HepG2 (cell line): Measurements from ENCODE around the gene ZNF514. TPM values are rescaled to one million over a fixed set of nuclear protein-coding genes. Genes with fewer than 3 reads are reported as not detected.

Experiments used
- ASH2L ChIP-seq: fragments of 300-600, 200-600 bp; sonication (generic); IDR thresholded peaks from 2 replicates; pipeline ENCODE4 v1.7.0; 2017; ENCODE audit warnings: low read depth, mild to moderate bottlenecking, moderate library complexity, mixed read lengths, low read length; ENCODE audit not compliant: insufficient read length
- CEBPB ChIP-seq: IDR thresholded peaks from 2 replicates; pipeline ENCODE4 v1.6.1; 2011; ENCODE audit warnings: low read depth, low read length, improper control_type of control experiment, borderline replicate concordance
- DRAP1 ChIP-seq: IDR thresholded peaks from 2 replicates; pipeline ENCODE4 v1.6.1; 2016; ENCODE audit warnings: missing genetic modification reagents, missing compliant biosample characterization
- HHEX ChIP-seq: IDR thresholded peaks from 2 replicates; pipeline ENCODE4 v1.6.1; 2016; ENCODE audit warnings: control low read depth
- HNRNPUL1 ChIP-seq: fragments of 200-400 bp; formaldehyde crosslinking; IDR thresholded peaks from 2 replicates; pipeline ENCODE4 v1.6.1; 2017; ENCODE audit warnings: low read depth, mild to moderate bottlenecking, low read length, moderate library complexity
- KAT2B ChIP-seq: fragments of 150-350 bp; IDR thresholded peaks from 2 replicates; pipeline ENCODE4 v1.6.1; 2014; ENCODE audit warnings: low read depth, low read length, borderline replicate concordance
- RARG ChIP-seq: sonication (generic); formaldehyde crosslinking; IDR thresholded peaks from 2 replicates; pipeline ENCODE4 v1.4.0; 2020; ENCODE audit warnings: low read depth, mild to moderate bottlenecking, missing genetic modification reagents
- REST ChIP-seq, 2 experiments: IDR thresholded peaks; 2 replicates each; pipeline ENCODE4 v1.6.1; 2011 to 2012; ENCODE audit warnings: low read length in 2 of 2, borderline replicate concordance in 1 of 2, low read depth in 1 of 2, mild to moderate bottlenecking in 1 of 2, moderate library complexity in 1 of 2
- SNRNP70 ChIP-seq: fragments of 200-400 bp; formaldehyde crosslinking; IDR thresholded peaks from 2 replicates; pipeline ENCODE4 v1.6.1; 2017; ENCODE audit warnings: mild to moderate bottlenecking, low read depth, low read length, moderate library complexity
- TAF15 ChIP-seq: fragments of 200-400 bp; formaldehyde crosslinking; IDR thresholded peaks from one replicate; pipeline ENCODE4 v1.6.1; 2018; ENCODE audit warnings: mild to moderate bottlenecking, low read depth, low read length; ENCODE audit not compliant: poor library complexity, severe bottlenecking
- TEAD2 ChIP-seq: sonication (generic); formaldehyde crosslinking; IDR thresholded peaks from 2 replicates; pipeline ENCODE4 v1.9.0; 2021; ENCODE audit warnings: missing genetic modification reagents
- ZBTB40 ChIP-seq, 2 experiments: fragments of 450-650 bp in 1 of 2; sonication (generic) in 1 of 2; formaldehyde crosslinking in 1 of 2; IDR thresholded peaks; 2 replicates each; pipeline versions ENCODE4 v1.6.1 to v1.8.0; 2016 to 2022; ENCODE audit warnings: antibody characterized with exemption in 1 of 2, mild to moderate bottlenecking in 1 of 2, missing genetic modification reagents in 1 of 2
- ZBTB7A ChIP-seq: sonication (generic); formaldehyde crosslinking; IDR thresholded peaks from 2 replicates; pipeline ENCODE4 v1.8.0; 2022; ENCODE audit warnings: mild to moderate bottlenecking, missing genetic modification reagents
- ZNF317 ChIP-seq: sonication (generic); formaldehyde crosslinking; IDR thresholded peaks from 2 replicates; pipeline ENCODE4 v1.5.0; 2020; ENCODE audit warnings: mild to moderate bottlenecking, missing genetic modification reagents
- ZNF883 ChIP-seq: sonication (generic); formaldehyde crosslinking; IDR thresholded peaks from 2 replicates; pipeline ENCODE4 v1.5.1; 2020; ENCODE audit warnings: mild to moderate bottlenecking, missing genetic modification reagents; ENCODE audit errors: not compliant biosample characterization
- polyA plus RNA-seq, 8 experiments: library from polyadenylated mRNA; depleted of rRNA in 3 of 8; stranded (reverse) in 7 of 8; unstranded in 1 of 8; fragments of >200 nt; fragmentation: Illumina TruSeq in 4 of 8; extraction: Trizol in 4 of 8; gene quantifications; 2 replicates each; pipeline versions ENCODE4 v1.2.1 to v1.2.3, GENCODE V29; 2011 to 2016; ENCODE audit warnings: low read depth in 4 of 8, missing spikeins in 1 of 8, mixed read lengths in 1 of 8; ENCODE audit not compliant: insufficient read depth in 1 of 8
- total RNA-seq, 5 experiments: library from RNA; depleted of rRNA; stranded (reverse); fragments of >200 nt; fragmentation: Illumina TruSeq; extraction: Trizol; gene quantifications; 2 replicates each; pipeline ENCODE4 v1.2.3, GENCODE V29; 2016; ENCODE audit warnings: low read depth in 1 of 5

The ZNF514 gene
- total and polyA plus RNA-seq, 2 of the 13 experiments (the other 11 are each of a cell fraction or from before 2014, with no cell fraction given), result 15.2 to 18.7 TPM

- TF ChIP-seq REST (IDR thresholded peaks at IDR 0.05; ENCODE audit: borderline replicate concordance in 1 of 2, low read depth in 1 of 2, low read length in 2 of 2) (no peak), ZNF883 (CRISPR knock-in tag) (peak; percentile 41), CEBPB (peak; percentile 45; the same call in 1 of the 2 replicates), ZNF317 (peak; percentile 85), ASH2L (peak; percentile 99), TAF15 (no peak), KAT2B (no peak; the same call in 1 of the 2 replicates), RARG (CRISPR knock-in tag) (peak; percentile 23; the same call in 1 of the 2 replicates), HNRNPUL1 (no peak), DRAP1 (CRISPR knock-in tag) (peak; percentile 81), SNRNP70 (no peak), ZBTB40 (IDR thresholded peaks at IDR 0.05) (peak; percentile 76), ZBTB40 (CRISPR knock-in tag; IDR thresholded peaks at IDR 0.05) (peak; percentile 89), HHEX (CRISPR knock-in tag) (0 out of 2 replicates have a peak, but pooled peaks have one; percentile 2), TEAD2 (CRISPR knock-in tag) (0 out of 2 replicates have a peak, but pooled peaks have one; percentile 42), ZBTB7A (CRISPR knock-in tag) (no peak)
These were observed 5.9 kb upstream of the ZNF514 start, which contains the start of gene ZNF2 (continued) for GRCh38 chr2:95165371-95166064.
